ENCODE data around the gene TMEM53. TPM values are rescaled to one million over a fixed set of nuclear protein-coding genes. Genes with fewer than 3 reads are reported as not detected.

TMEM53 gene
- total RNA-seq, 1 experiment from 2014 or later = 6.2 TPM

- Histone ChIP-seq H3T11ph (ENCODE audit: low read length) (no peak overlapping the region), H4K91ac (ENCODE audit: insufficient read length, low read depth, low read length) (no peak overlapping the region), H3K9me3 (ENCODE audit: control insufficient read depth, low read depth, low read length) (no peaks in the 10 kb centered on the region), H2BK15ac (ENCODE audit: low read depth, low read length) (no peak overlapping the region), H3K18ac (ENCODE audit: insufficient read length, low read depth, low read length) (no peak overlapping the region), H2BK120ac (ENCODE audit: low read depth, low read length, poor library complexity, severe bottlenecking) (no peak overlapping the region), H2AK5ac (ENCODE audit: insufficient read length, low read length) (no peak overlapping the region), H4K20me1 (ENCODE audit: control insufficient read depth, insufficient read depth, insufficient read length) (no peaks in the 10 kb centered on the region), H4K5ac (ENCODE audit: insufficient read length, low read depth, low read length) (no peak overlapping the region), H3K9ac (ENCODE audit: extremely low read depth, insufficient read length, low read length) (no peak overlapping the region), H3K4me2 (ENCODE audit: insufficient read depth, insufficient read length, low read length) (no peak overlapping the region), H3K79me1 (ENCODE audit: insufficient read depth, low read depth, low read length, poor library complexity, severe bottlenecking) (no peaks in the 10 kb centered on the region), H3K4me1 (ENCODE audit: insufficient read depth, low read length) (peaks cover 3% of the 10 kb centered on the region; the same call in 1 of the 2 replicates), H3K56ac (ENCODE audit: insufficient read length, low read depth, low read length) (no peak overlapping the region), H4K8ac (replicated peaks; ENCODE audit: insufficient read length, low read depth, low read length) (no peak overlapping the region), H2BK20ac (ENCODE audit: low read depth, low read length, poor library complexity, severe bottlenecking) (no peak overlapping the region), H3K23ac (ENCODE audit: insufficient read length, low read depth, low read length) (no peak overlapping the region), H3K23me2 (ENCODE audit: insufficient read length, low read depth, low read length, poor library complexity, severe bottlenecking) (peaks cover 11% of the 10 kb centered on the region), H3K27me3 (ENCODE audit: insufficient read depth, low read length) (no peaks in the 10 kb centered on the region), H2AFZ (ENCODE audit: low read length) (no peak overlapping the region), H3K27ac (ENCODE audit: insufficient read length, low read depth, low read length) (no peak overlapping the region), H2BK12ac (ENCODE audit: insufficient read length, low read depth, low read length) (no peak overlapping the region), H3K79me2 (ENCODE audit: insufficient read depth, low read length) (no peaks in the 10 kb centered on the region), H3K4ac (ENCODE audit: low read depth, low read length) (no peak overlapping the region), H2BK5ac (ENCODE audit: insufficient read length, low read length) (no peak overlapping the region), H3K14ac (ENCODE audit: insufficient read depth, low read length) (no peak overlapping the region)
- H3K9me3 Mint-ChIP-seq = no peaks in the 10 kb centered on the region
- H3K4me3 Mint-ChIP-seq = no peak overlapping the region
- no peak overlapping the region for H3K27ac Mint-ChIP-seq
- TF ChIP-seq CTCF (conservative IDR thresholded peaks at IDR 0.05) = no peak
- DNase-seq = no peak
- H3K4me1 Mint-ChIP-seq = peaks cover 19 to 21% of the 10 kb centered on the region in 2 experiments
- WGBS (ENCODE audit: extremely low coverage, insufficient read length, low lambda C conversion rate) = no CpG with 5 or more reads among the region's 5 CpGs
- peaks cover 3 to 13% (median 12%) of the 10 kb centered on the region in 3 experiments for H3K36me3 Mint-ChIP-seq (ENCODE audit: insufficient read depth in 1 of 3, low read depth in 3 of 3)
- H3K27me3 Mint-ChIP-seq (ENCODE audit: low read depth) = peaks cover 9% of the 10 kb centered on the region
Measured at GRCh38 chr1:44628962-44629756, 45.1 kb downstream of the TMEM53 start.
